NCI-H69 (cell line): ENCODE data around the gene ADORA2B.
A peak's percentile ranks its signal among the peaks of the same experiment; 100 is the strongest.
"Not testable (repeated sequence)": the region's sequence is repeated elsewhere in the genome, so short reads cannot be mapped to it uniquely, and the experiment has no call there.

Experiments used
- DNase-seq: peaks from one replicate; lab custom pipeline; 2025; lab: John Stamatoyannopoulos, UW

ADORA2B gene

GRCh38 chr17:15944759-15945526 lies at the start of gene ADORA2B:
Gene ADORA2B, plus strand, starts transcription at chr17:15945130. Its CDS starts 119 bp downstream, at chr17:15945249.
- peak; percentile 65 for DNase-seq

GRCh38 chr17:15896277-15896676 lies 48.7 kb upstream of the ADORA2B start:
- no peak for DNase-seq

GRCh38 chr17:15896834-15897233 lies 48.1 kb upstream of the ADORA2B start:
- DNase-seq: no peak

GRCh38 chr17:15899596-15899995 lies 45.3 kb upstream of the ADORA2B start:
- not testable (repeated sequence) for DNase-seq

GRCh38 chr17:15900871-15901270 lies 44.1 kb upstream of the ADORA2B start:
- DNase-seq: peak; percentile 16

GRCh38 chr17:15905236-15905635 lies 39.7 kb upstream of the ADORA2B start:
- not testable (repeated sequence) for DNase-seq

GRCh38 chr17:15907290-15907689 lies 37.6 kb upstream of the ADORA2B start:
- DNase-seq: no peak

GRCh38 chr17:15908378-15908777 lies 36.6 kb upstream of the ADORA2B start:
- DNase-seq: no peak

- DNase-seq: no peak
These were observed 35.4 kb upstream of the ADORA2B start for GRCh38 chr17:15909481-15909991.

GRCh38 chr17:15910791-15911190 lies 34.1 kb upstream of the ADORA2B start:
- no peak for DNase-seq

GRCh38 chr17:15911701-15912100 lies 33.2 kb upstream of the ADORA2B start:
- not testable (repeated sequence) for DNase-seq

- DNase-seq: no peak
These were observed 32.4 kb upstream of the ADORA2B start for GRCh38 chr17:15912416-15912955.

- no peak for DNase-seq
These were observed 31.1 kb upstream of the ADORA2B start for GRCh38 chr17:15913826-15914225.

- DNase-seq: no peak
These were observed 30.3 kb upstream of the ADORA2B start for GRCh38 chr17:15914400-15915170.

- DNase-seq: no peak
These were observed 29.0 kb upstream of the ADORA2B start for GRCh38 chr17:15915961-15916360.

GRCh38 chr17:15917021-15917437 lies 27.9 kb upstream of the ADORA2B start:
- DNase-seq: no peak

GRCh38 chr17:15917438-15918027 lies 27.4 kb upstream of the ADORA2B start:
- no peak for DNase-seq

- no peak for DNase-seq
These were observed 26.7 kb upstream of the ADORA2B start for GRCh38 chr17:15918261-15918660.

- no peak for DNase-seq
These were observed 26.2 kb upstream of the ADORA2B start for GRCh38 chr17:15918661-15919259.

- DNase-seq: no peak
These were observed 25.5 kb upstream of the ADORA2B start for GRCh38 chr17:15919466-15919865.

GRCh38 chr17:15920758-15921239 lies 24.1 kb upstream of the ADORA2B start:
- DNase-seq: peak; percentile 4

GRCh38 chr17:15921640-15922039 lies 23.3 kb upstream of the ADORA2B start:
- no peak for DNase-seq
